NCI-H2081 treated with DMSO at 0.1 percent for 48 hours (cell line): ENCODE data around the gene SEC31A.
"Not testable (repeated sequence)": the region's sequence is repeated elsewhere in the genome, so short reads cannot be mapped to it uniquely, and the experiment has no call there.

Experiments used
- DNase-seq: peaks from one replicate; lab custom pipeline; 2025; lab: John Stamatoyannopoulos, UW

SEC31A gene

GRCh38 chr4:82892467-82892802 lies 1.5 kb upstream of the SEC31A start:
- DNase-seq: no peak

DNA sequence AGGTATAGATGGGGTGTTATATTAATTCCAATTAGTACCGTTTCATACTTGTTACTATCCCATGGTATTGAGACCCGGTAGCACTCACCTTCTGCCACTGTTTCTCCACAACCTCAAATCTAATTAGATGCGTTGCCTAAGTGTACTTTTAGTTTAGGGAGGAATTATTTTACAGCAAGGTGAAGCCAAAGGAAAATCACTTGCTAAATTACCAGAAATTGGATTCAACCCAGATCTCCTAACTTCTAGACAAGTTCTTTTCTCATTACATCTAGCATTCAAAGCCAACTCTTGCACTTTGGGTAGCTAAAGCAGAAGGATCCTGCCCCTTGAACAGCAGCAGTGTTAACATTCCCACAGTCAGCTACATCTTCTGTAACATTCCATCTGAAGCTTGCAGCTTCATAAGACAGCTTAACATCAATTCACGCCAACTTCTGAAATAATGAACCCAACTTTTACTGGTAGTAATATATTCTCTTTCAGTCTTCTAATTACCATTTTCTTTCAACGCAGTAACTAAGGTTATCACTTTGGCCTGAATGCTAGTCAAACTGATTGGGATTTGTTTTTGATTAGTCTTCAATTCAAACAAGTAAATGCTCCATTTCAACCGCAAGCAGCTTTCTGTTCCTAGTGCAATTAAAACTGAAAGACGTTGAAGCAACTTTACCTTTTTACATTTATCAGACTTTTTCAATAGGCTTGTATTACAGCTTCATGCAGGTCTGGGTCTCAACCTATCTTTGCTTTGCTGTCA lies 934 bp upstream of the SEC31A start:
- no peak for DNase-seq

DNA sequence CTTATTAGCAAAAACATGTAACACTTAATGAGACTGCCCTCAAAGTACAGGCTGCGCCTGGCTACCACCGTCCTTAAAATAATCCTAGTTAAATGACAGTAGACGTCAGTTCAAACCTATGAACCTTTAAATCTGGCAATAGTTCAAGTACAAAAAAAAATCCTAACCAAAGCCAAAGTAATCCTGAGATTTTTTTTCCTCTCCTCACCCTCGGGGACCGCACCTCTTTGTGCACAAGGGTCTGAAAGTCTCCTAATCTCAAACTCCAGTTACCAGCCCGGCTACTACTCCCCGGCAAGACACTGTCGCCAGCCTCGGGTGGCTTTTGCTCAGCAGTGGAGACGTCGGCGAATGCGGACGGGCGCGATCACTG lies 439 bp downstream of the SEC31A start:
- no peak for DNase-seq

DNA sequence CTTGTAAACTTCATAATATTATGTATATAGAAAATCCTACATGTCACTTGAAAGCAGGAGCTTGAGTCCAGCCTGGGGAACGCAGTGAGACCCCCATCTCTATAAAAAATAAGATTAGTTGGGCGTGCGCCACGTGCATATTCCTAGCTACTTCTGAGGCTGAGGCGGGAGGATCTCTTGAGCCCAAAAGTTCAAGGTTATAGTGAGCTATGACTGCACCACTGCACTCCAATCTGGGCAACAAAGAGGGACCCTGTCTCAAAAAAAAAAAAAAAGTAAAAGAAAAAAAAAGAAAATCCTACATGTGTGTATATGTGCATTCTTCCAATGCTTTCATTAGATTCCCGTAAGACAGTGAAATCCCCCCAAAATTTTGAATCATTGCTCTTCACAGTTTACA lies 1.7 kb downstream of the SEC31A start:
- no peak for DNase-seq

- DNase-seq: no peak
Measured at GRCh38 chr4:82886147-82886942, 4.6 kb downstream of the SEC31A start.

GRCh38 chr4:82885410-82885809 lies 5.5 kb downstream of the SEC31A start:
- DNase-seq: no peak

DNA sequence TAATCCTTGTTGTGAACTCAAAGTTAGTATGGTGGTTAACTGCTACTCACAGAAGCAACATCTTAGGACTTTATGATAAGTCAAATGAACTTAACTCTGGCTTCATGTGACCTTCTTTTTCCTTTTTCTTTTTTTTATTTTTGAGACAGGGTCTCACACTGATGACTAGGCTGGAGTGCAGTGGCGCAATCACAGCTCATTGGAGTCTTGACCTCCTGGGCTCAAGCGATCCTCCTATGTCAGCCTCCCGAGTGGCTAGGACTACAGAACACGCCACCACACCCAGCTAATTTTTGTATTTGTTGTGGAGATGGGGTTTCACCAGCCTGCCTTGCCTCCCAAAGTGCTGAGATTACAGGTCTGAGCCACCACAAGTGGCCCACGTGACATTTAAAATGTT lies 22.4 kb downstream of the SEC31A start:
- DNase-seq: no peak

DNA sequence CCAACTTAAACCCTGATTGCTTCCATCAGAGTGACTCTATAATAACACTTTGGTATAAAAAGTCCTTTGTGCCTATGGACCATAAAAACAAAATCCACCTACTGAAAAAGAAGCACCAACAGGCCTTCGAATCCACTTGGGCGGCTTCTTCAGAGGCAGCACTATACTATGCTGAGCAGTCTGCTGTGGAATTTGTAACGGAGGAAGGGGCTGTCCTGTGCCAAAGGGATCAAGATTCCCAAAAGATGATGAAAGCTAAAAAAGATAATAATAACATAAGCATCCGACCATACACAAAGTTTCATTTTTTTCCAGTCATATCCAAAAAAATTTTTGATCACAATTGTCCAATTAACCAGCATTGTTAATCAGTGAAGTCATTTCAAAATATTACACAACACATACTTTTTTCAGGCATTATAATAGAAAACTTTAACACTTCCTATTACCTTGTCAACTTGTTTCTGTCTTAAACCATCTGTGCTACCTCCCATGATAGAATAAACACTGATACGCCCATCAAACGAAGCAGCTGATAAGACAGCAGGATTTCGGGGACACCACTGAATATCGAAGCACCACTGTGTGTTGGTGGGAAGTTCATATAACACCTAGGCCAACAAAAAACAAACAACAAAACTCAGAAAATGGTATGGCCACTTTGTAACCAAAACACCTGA lies 24.1 kb downstream of the SEC31A start:
- no peak for DNase-seq

GRCh38 chr4:82866033-82866432 lies 24.9 kb downstream of the SEC31A start:
- DNase-seq: not testable (repeated sequence)

DNA sequence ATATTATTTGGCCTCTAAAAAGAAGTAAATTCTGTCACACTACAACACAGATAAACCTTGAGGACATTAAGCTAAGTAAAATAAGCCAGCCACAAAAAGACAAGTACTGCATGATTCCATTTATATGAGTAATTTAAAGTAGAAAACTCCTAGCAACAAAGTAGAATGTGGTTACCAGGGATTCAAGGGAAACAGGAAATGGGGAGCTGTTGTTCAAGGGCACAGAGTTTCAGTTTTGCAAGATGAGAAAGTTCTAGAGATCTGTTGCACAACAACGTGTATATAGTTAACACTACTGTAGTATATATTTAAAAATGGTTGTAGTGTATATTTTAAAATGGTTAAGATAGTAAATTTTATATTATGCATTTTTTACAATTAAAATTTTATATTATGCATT lies 25.4 kb downstream of the SEC31A start:
- DNase-seq: no peak

DNA sequence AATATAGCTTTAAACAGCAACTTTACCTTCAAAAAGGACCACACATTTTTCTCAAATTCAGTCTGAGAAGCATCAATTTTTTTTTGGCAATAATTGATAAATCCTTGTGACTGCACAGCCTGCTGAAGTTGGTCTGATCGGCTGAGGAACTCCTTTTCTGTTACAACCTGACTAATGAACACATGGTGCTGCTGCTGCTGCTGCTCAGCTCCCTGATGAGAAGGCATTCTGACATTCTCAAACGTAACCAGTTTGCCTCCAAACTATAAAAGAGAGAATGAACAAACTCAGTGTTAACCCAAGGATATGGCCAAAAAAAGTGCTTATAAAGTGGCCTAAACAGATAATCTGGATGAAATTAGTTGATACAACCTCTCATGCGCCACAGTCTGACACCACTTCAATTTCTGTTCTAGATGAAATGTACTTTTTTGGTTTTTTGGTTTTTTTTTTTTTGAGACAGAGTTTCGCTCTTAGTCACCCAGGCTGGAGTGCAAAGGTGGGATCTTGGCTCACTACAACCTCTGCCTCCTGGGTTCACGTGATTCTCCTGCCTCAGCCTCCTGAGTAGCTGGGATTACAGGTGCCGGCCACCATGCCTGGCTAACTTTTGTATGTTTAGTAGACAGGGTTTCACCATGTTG lies 26.5 kb downstream of the SEC31A start:
- DNase-seq: no peak

- no peak for DNase-seq
Measured at GRCh38 chr4:82861529-82861928, 29.4 kb downstream of the SEC31A start.

- DNase-seq: not testable (repeated sequence)
Measured at GRCh38 chr4:82860487-82860886, 30.5 kb downstream of the SEC31A start.

- DNase-seq: no peak
Measured at GRCh38 chr4:82852751-82853285, 38.1 kb downstream of the SEC31A start.

DNA sequence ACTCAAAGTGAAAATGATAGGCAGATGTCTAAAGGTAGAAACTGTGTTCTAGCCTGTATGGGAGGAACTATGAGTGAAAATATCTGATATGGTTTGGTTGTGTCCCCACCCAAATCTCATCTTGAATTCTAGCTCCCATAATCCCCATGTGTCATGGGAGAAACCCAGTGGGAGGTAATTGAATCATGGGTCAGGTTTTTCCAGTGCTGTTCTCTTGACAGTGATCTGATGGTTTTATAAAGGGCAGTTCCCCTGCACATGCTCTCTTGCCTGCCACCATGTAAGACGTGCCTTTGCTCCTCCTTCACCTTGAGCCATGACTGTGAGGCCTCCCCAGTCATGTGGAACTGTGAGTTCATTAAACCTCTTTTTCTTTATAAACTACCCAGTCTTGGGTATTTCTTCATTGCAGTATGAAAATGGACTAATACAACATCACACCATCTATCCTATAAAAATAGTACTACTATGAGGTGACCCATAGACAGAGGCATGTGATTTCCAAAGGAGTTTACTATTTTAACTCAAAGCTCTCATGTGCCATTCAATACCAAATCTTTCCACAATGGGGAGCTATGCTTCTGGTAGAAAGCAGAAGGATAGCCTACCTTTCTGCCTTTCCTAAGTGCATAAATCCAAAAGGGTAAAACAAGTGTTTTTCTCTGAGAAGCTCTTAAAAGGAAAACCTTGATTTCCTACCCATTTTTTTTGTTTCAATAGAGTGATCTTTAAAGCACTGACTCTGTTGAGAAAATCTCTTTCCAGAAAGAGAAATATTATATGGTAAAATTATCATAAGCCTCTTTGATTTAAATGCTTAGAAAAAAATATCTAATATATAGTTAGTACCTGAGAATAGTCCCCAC lies 38.8 kb downstream of the SEC31A start:
- DNase-seq: no peak

GRCh38 chr4:82851318-82851717 lies 39.6 kb downstream of the SEC31A start:
- DNase-seq: no peak

DNA sequence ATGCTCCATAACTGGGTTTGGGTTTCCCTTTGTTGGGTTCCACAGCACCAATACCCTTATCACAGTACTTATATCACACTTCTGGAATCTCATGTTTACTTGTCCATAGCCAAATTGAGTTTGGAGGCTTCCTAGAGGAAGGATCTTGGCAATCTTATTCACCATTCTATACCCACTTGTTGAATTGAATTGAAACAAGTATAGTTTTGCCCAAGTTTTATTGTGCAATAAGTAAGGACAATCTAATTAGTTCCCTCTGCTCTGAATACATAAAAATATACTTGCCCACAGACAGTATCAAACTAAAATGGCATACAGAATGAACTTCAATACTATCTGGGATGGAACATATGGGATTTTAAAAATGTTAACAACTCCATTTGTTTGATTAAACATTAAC lies 40.3 kb downstream of the SEC31A start:
- DNase-seq: no peak

DNA sequence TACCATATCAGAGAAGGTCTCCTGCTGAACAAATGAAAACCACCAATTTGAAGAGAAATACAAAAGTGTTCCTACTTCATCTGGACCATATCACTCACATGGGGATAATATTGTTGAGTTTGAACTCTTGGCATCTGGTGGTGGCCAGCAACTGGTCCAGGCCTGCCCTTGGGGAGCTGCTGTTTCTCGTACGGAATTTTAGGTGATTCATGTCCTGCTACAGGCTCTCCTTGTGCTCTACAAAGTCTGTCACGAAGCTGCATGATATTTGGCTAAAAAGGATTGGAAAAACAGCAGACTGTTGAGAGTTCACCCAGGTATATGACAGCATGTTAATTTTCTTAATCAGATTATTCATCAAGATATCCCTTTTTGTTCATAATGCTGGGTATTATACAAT lies 42.2 kb downstream of the SEC31A start:
- DNase-seq: no peak

DNA sequence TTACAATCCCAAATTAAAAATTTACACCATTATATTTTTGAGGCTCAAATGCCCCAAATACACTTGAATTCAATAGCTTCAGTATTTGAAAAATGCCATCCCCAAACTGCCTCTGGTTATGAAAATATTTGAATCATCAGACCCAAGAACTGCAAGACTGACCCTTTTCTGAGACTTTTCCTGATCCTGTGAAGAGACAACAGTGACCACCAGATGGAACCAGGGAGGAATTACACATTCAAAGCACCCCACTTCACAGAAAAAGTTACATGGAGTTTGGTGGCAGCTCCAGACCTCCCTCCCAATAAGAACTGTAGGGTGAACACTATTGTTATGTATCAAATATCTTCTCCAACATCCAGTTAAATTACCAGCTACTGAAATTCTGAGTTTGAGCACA lies 48.4 kb downstream of the SEC31A start:
- DNase-seq: no peak

- DNase-seq: no peak
Measured at GRCh38 chr4:82839624-82840023, 51.3 kb downstream of the SEC31A start.

GRCh38 chr4:82833696-82834313 lies 57.1 kb downstream of the SEC31A start:
- no peak for DNase-seq
